Effector memory CD4-positive, alpha-beta T cell (primary cell): ENCODE measurements around the gene ETV6.

Experiments
- DNase-seq, 3 donors: peaks; one replicate each; pipeline ENCODE4 v3.0.0-alpha.2; 2020
- H3K27ac ChIP-seq: 2 replicates; pipeline ENCODE4 v1.7.0; 2013; ENCODE audit warnings: mild to moderate bottlenecking, low read length, moderate library complexity; ENCODE audit not compliant: insufficient read depth, poor library complexity, severe bottlenecking
- H3K27me3 ChIP-seq: replicated peaks from 2 replicates; pipeline ENCODE4 v1.7.0; 2013; ENCODE audit warnings: mild to moderate bottlenecking, low read length; ENCODE audit not compliant: insufficient read depth, control insufficient read depth, poor library complexity, severe bottlenecking
- H3K36me3 ChIP-seq: 2 replicates; pipeline ENCODE4 v1.7.0; 2013; ENCODE audit warnings: mild to moderate bottlenecking, low read length, moderate library complexity; ENCODE audit not compliant: control insufficient read depth, insufficient read depth
- H3K4me1 ChIP-seq: 2 replicates; pipeline ENCODE4 v1.7.0; 2013; ENCODE audit warnings: low read length, mild to moderate bottlenecking; ENCODE audit not compliant: control insufficient read depth, insufficient read depth, poor library complexity, severe bottlenecking
- H3K4me3 ChIP-seq: 2 replicates; pipeline ENCODE4 v1.7.0; 2013; ENCODE audit warnings: low read length, low read depth, mild to moderate bottlenecking; ENCODE audit not compliant: insufficient read depth, poor library complexity, severe bottlenecking
- H3K9me3 ChIP-seq: 2 replicates; pipeline ENCODE4 v1.7.0; 2013; ENCODE audit warnings: mild to moderate bottlenecking, low read length, moderate library complexity; ENCODE audit not compliant: control insufficient read depth

Gene ETV6

GRCh38 chr12:11688379-11688778, 38.9 kb downstream of the ETV6 start:
- Histone ChIP-seq H3K27me3 (no peaks in the 10 kb centered on the region), H3K36me3 (no peaks in the 10 kb centered on the region), H3K4me3 (no peak overlapping the region), H3K4me1 (no peaks in the 10 kb centered on the region), H3K27ac (no peak overlapping the region), H3K9me3 (no peaks in the 10 kb centered on the region)
- no peak for DNase-seq

- no peaks in the 10 kb centered on the region for H3K27me3 ChIP-seq
- DNase-seq, result no peak
- no peak overlapping the region for H3K27ac ChIP-seq
- no peak overlapping the region for H3K4me3 ChIP-seq
- no peaks in the 10 kb centered on the region for H3K36me3 ChIP-seq
- H3K4me1 ChIP-seq, result no peaks in the 10 kb centered on the region
- H3K9me3 ChIP-seq, result no peaks in the 10 kb centered on the region
These were observed 39.4 kb downstream of the ETV6 start for GRCh38 chr12:11688831-11689230.

- DNase-seq, result no peak
- H3K36me3 ChIP-seq, result no peaks in the 10 kb centered on the region
- H3K4me1 ChIP-seq, result no peaks in the 10 kb centered on the region
- H3K9me3 ChIP-seq, result no peaks in the 10 kb centered on the region
- H3K27me3 ChIP-seq, result no peaks in the 10 kb centered on the region
- no peak overlapping the region for H3K4me3 ChIP-seq
- H3K27ac ChIP-seq, result no peak overlapping the region
These were observed 40.2 kb downstream of the ETV6 start for GRCh38 chr12:11689591-11690186.

GRCh38 chr12:11693067-11693466, 43.6 kb downstream of the ETV6 start:
- Histone ChIP-seq H3K27me3 (no peaks in the 10 kb centered on the region), H3K9me3 (no peaks in the 10 kb centered on the region), H3K4me3 (no peak overlapping the region), H3K36me3 (no peaks in the 10 kb centered on the region), H3K27ac (no peak overlapping the region), H3K4me1 (no peaks in the 10 kb centered on the region)
- no peak for DNase-seq

DNA sequence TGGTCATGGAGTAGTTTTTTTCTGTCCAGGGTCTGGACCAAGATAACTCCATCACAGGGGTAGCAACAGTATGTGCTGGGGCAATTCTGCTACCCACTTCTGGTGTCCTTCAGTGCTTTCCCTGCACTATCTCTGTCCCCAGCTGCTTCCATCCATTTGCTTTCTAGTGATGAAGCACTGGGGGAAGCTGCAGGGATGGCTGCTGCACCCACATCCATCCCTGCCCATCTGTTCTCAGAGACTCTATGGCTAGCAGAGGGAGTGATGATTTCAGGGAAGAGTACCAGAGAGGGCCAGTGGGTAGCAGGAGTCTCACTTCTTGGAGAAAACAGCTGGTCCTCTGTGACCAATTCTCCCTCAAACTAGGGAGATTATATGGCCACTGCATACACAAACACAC, 44.1 kb downstream of the ETV6 start:
- H3K4me3 ChIP-seq, result no peak overlapping the region
- H3K4me1 ChIP-seq, result no peaks in the 10 kb centered on the region
- H3K27ac ChIP-seq, result no peak overlapping the region
- no peaks in the 10 kb centered on the region for H3K36me3 ChIP-seq
- no peaks in the 10 kb centered on the region for H3K27me3 ChIP-seq
- DNase-seq, result no peak
- no peaks in the 10 kb centered on the region for H3K9me3 ChIP-seq

- DNase-seq, result no peak
- no peak overlapping the region for H3K4me3 ChIP-seq
- no peaks in the 10 kb centered on the region for H3K27me3 ChIP-seq
- H3K36me3 ChIP-seq, result no peaks in the 10 kb centered on the region
- no peaks in the 10 kb centered on the region for H3K9me3 ChIP-seq
- H3K27ac ChIP-seq, result no peak overlapping the region
- H3K4me1 ChIP-seq, result no peaks in the 10 kb centered on the region
These were observed 45.1 kb downstream of the ETV6 start for GRCh38 chr12:11694528-11694927.

DNA sequence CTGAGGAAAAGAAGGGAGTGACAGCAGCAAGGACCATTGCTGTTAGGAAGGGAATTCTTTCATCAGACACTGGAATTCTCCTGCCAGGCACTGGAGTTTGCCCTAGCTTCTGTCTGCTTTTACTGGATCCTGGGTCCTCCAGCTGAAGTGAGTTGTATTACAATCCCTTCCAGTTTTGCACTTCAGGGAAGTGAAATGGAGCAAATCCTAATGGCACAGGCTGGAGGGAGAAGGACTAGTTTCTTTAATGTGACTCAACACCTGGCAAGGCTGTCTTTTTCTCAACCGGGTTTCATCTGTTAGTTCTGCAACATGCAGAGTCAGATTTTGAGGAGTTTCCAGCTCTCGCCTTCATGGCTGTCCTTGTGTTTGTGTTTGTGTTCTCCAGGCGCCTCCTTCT, 45.8 kb downstream of the ETV6 start:
- H3K4me3 ChIP-seq, result no peak overlapping the region
- H3K27ac ChIP-seq, result no peak overlapping the region
- no peaks in the 10 kb centered on the region for H3K36me3 ChIP-seq
- no peaks in the 10 kb centered on the region for H3K27me3 ChIP-seq
- H3K9me3 ChIP-seq, result no peaks in the 10 kb centered on the region
- no peaks in the 10 kb centered on the region for H3K4me1 ChIP-seq
- DNase-seq, result no peak

- Histone ChIP-seq H3K27me3 (no peaks in the 10 kb centered on the region), H3K27ac (no peak overlapping the region), H3K4me1 (no peaks in the 10 kb centered on the region), H3K36me3 (no peaks in the 10 kb centered on the region), H3K9me3 (no peaks in the 10 kb centered on the region), H3K4me3 (no peak overlapping the region)
- no peak for DNase-seq
These were observed 46.6 kb downstream of the ETV6 start for GRCh38 chr12:11696084-11696483.

GRCh38 chr12:11697131-11697530, 47.7 kb downstream of the ETV6 start:
- H3K36me3 ChIP-seq, result no peaks in the 10 kb centered on the region
- H3K27ac ChIP-seq, result no peak overlapping the region

DNA sequence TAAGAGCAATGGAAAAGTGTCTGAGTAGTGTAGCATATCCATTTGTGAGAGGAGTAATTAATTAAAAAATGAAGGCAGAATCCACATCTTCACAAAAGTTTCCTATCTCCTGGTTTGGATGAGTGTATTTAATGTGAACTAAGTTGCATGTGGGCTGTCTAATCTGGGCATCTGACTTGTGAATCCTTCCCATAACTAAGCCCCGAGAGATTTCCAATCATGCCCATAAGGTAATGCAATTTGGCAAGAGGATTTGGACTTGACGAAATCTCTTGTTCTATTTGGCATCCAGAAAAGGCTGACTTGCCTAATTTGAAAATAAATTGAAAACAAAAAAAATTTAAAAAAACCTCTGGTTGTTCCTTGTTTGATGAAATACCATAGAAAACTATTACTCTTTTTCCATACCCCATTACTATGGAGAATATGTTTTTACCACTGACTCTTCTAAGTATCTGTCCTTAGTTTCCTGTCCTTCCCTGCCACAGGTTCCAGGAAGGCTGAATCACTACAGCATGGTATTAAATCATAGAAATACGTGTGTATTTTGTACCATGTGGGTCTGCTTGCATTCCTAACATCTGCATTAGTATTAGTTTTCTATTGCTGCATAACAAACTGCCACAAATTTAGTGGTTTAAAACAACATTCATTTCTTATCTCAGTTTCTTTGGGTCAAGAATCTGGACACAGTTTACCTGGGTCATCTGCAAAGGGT, 48.4 kb downstream of the ETV6 start:
- no peak for DNase-seq
- Histone ChIP-seq H3K36me3 (no peaks in the 10 kb centered on the region), H3K27me3 (no peaks in the 10 kb centered on the region), H3K27ac (no peak overlapping the region), H3K4me1 (no peaks in the 10 kb centered on the region), H3K9me3 (no peaks in the 10 kb centered on the region), H3K4me3 (no peak overlapping the region)

More at GRCh38 chr12:11697131-11697530, 47.7 kb downstream of the ETV6 start:
- no peak for DNase-seq
- Histone ChIP-seq H3K9me3 (no peaks in the 10 kb centered on the region), H3K27me3 (no peaks in the 10 kb centered on the region), H3K4me3 (no peak overlapping the region), H3K4me1 (no peaks in the 10 kb centered on the region)
